GM12878 (cell line): ENCODE results near the gene ARIH2. TPM values are rescaled to one million over a fixed set of nuclear protein-coding genes. Genes with fewer than 3 reads are reported as not detected.
A peak's percentile ranks its signal among the peaks of the same experiment; 100 is the strongest.

ENCODE experiments used
- ATAC-seq: fragments of 200-7000 bp; cut with Tn5 transposase; 3 replicates; pipeline ENCODE4 v1.9.1; 2020; ENCODE audit warnings: mild to moderate bottlenecking, moderate library complexity
- Bru-seq: library from RNA; stranded (reverse); fragments of 400-500 nt; gene quantifications from one replicate; lab custom pipeline; 2021; lab: Mats Ljungman, UMichigan
- BruChase-seq, 2 experiments: library from RNA; stranded (reverse); fragments of 400-500 nt; gene quantifications; one replicate each; lab custom pipeline; 2021; lab: Mats Ljungman, UMichigan
- BruUV-seq: library from RNA; stranded (reverse); fragments of 400-500 nt; replicated peaks from 2 replicates; lab custom pipeline; 2021; lab: Mats Ljungman, UMichigan
- CTCF ChIA-PET: fragments of 300-600 bp; sonication (Branson Sonifier 250); formaldehyde crosslinking; extraction: SDS; loops from one replicate; lab custom pipeline; 2021; ENCODE audit warnings: inconsistent platforms; lab: Yijun Ruan, JAX
- POLR2A ChIA-PET: fragments of 350-600 bp; formaldehyde crosslinking; extraction: SDS; loops from one replicate; lab custom pipeline; 2021; ENCODE audit warnings: inconsistent platforms; lab: Charles Lee
- RAD21 ChIA-PET: fragments of 300-600 bp; sonication (Branson Sonifier 250); formaldehyde crosslinking; loops from one replicate; lab custom pipeline; 2023; ENCODE audit warnings: antibody characterized with exemption; ENCODE audit not compliant: unreplicated experiment; lab: Charles Lee
- SMC1A ChIA-PET: fragments of 300-600 bp; sonication (Branson Sonifier 250); formaldehyde crosslinking; loops from one replicate; lab custom pipeline; 2023; ENCODE audit not compliant: unreplicated experiment, uncharacterized antibody; lab: Charles Lee
- DNase-seq: peaks from one replicate; pipeline ENCODE4 v3.0.0-alpha.2; 2011; ENCODE audit warnings: low read depth, low spot score
- FAIRE-seq: peaks from 3 replicates; lab custom pipeline; 2011; peaks lifted over from hg19 to GRCh38; lab: Jason Lieb, UNC
- H2AFZ ChIP-seq: 2 replicates; pipeline ENCODE4 v1.6.0; 2011; ENCODE audit warnings: low read depth, low read length, control low read depth; ENCODE audit not compliant: control insufficient read depth
- H3K27ac ChIP-seq: 2 replicates; pipeline ENCODE4 v1.5.1; 2011; ENCODE audit warnings: control low read depth; ENCODE audit not compliant: control insufficient read depth, insufficient read depth
- H3K27me3 ChIP-seq, 2 experiments: replicated peaks in 1 of 2; 2 replicates each; pipeline versions ENCODE4 v1.6.0 to v1.6.1; 2011; ENCODE audit warnings: low read length in 1 of 2; ENCODE audit not compliant: control insufficient read depth in 2 of 2, insufficient read depth in 2 of 2
- H3K36me3 ChIP-seq, 2 experiments: 2 replicates each; pipeline ENCODE4 v1.5.1; 2011; ENCODE audit warnings: low read length in 1 of 2; ENCODE audit not compliant: control insufficient read depth in 2 of 2, insufficient read depth in 2 of 2
- H3K4me1 ChIP-seq: 2 replicates; pipeline ENCODE4 v1.6.1; 2011; ENCODE audit warnings: mild to moderate bottlenecking, low read length, moderate library complexity, mixed read lengths; ENCODE audit not compliant: control insufficient read depth, insufficient read depth
- H3K4me2 ChIP-seq: 2 replicates; pipeline ENCODE4 v1.6.0; 2011; ENCODE audit warnings: control low read depth; ENCODE audit not compliant: control insufficient read depth, insufficient read depth
- H3K4me3 ChIP-seq: fragments of 200-600 bp; sonication (generic); 2 replicates; pipeline ENCODE4 v1.5.1; 2016
- H3K79me2 ChIP-seq: 2 replicates; pipeline ENCODE4 v1.6.0; 2011; ENCODE audit warnings: low read length; ENCODE audit not compliant: control insufficient read depth, insufficient read depth
- H3K9ac ChIP-seq: 2 replicates; pipeline ENCODE4 v1.8.0; 2011; ENCODE audit warnings: low read length, control low read depth, mixed read lengths; ENCODE audit not compliant: control insufficient read depth, insufficient read depth
- H3K9me3 ChIP-seq: replicated peaks from 3 replicates; pipeline ENCODE4 v1.5.1; 2011; ENCODE audit warnings: mild to moderate bottlenecking, low read length; ENCODE audit not compliant: control insufficient read depth, insufficient read depth
- H4K20me1 ChIP-seq: 2 replicates; pipeline ENCODE4 v1.6.0; 2011; ENCODE audit not compliant: control insufficient read depth, insufficient read depth
- ATF7 ChIP-seq: fragments of 450-650 bp; IDR thresholded peaks from 2 replicates; pipeline ENCODE4 v1.6.1; 2016; ENCODE audit warnings: low read depth, mild to moderate bottlenecking
- CHD2 ChIP-seq: IDR thresholded peaks from 2 replicates; pipeline ENCODE4 v1.6.1; 2011; ENCODE audit warnings: low read depth, low read length, improper control_type of control experiment, borderline replicate concordance
- CREB1 ChIP-seq: IDR thresholded peaks from 2 replicates; pipeline ENCODE4 v1.6.1; 2012; ENCODE audit warnings: low read depth, mild to moderate bottlenecking, inconsistent platforms
- NBN ChIP-seq: fragments of 450-650 bp; IDR thresholded peaks from 2 replicates; pipeline ENCODE4 v1.6.1; 2016
- PAX5 ChIP-seq: IDR thresholded peaks from 2 replicates; pipeline ENCODE4 v1.6.1; 2011; ENCODE audit warnings: low read depth, low read length, borderline replicate concordance
- POLR2A ChIP-seq: IDR thresholded peaks from 2 replicates; pipeline ENCODE4 v1.6.1; 2011; ENCODE audit warnings: low read depth, mild to moderate bottlenecking, low read length
- SREBF2 ChIP-seq: IDR thresholded peaks from 2 replicates; pipeline ENCODE4 v1.6.1; 2012; ENCODE audit warnings: mild to moderate bottlenecking, low read length
- TARDBP ChIP-seq: IDR thresholded peaks from 2 replicates; pipeline ENCODE4 v1.6.1; 2016; ENCODE audit warnings: borderline replicate concordance
- YBX1 ChIP-seq: fragments of 450-650 bp; IDR thresholded peaks from 2 replicates; pipeline ENCODE4 v1.6.1; 2016; ENCODE audit warnings: antibody characterized with exemption
- WGBS: methylation state at CpG from one replicate; pipeline ENCODE4 v1.1.6; 2016; ENCODE audit warnings: low lambda C conversion rate; ENCODE audit not compliant: insufficient replicate concordance, insufficient coverage; ENCODE audit errors: missing lambda C conversion rate; 5-methylcytosine and 5-hydroxymethylcytosine counted together
- in situ Hi-C: fragments of 300-500 bp; cut with MboI; formaldehyde crosslinking; loops from 9 replicates; pipeline ENCODE4 v1.14.3; 2018; ENCODE audit warnings: mixed read lengths
- intact Hi-C: fragments of 100-400 bp; cut with micrococcal nuclease; formaldehyde crosslinking; loops from one replicate; pipeline ENCODE4 v1.14.2; 2022; ENCODE audit not compliant: unreplicated experiment
- long read RNA-seq, 2 experiments: library from polyadenylated mRNA; unstranded; transcript quantifications; one replicate each; pipeline ENCODE4 v2.0.0, GENCODE V29; 2019 to 2020
- polyA minus RNA-seq, 3 experiments: library from RNA; depleted of rRNA, polyadenylated mRNA; stranded (reverse); fragments of >200 nt; gene quantifications; 2 replicates each; pipeline ENCODE4 v1.2.3, GENCODE V29; 2011
- polyA plus RNA-seq, 11 experiments: library from polyadenylated mRNA; depleted of rRNA in 4 of 11; unstranded in 6 of 11; stranded (reverse) in 5 of 11; fragments of >200 nt; fragmentation: Nextera tagmentation in 4 of 11; fragmentation: Illumina TruSeq in 1 of 11; extraction: Ambion mirVana in 4 of 11; extraction: Trizol in 1 of 11; gene quantifications; 1 replicate in 1 of 11; 2 replicates in 10 of 11; pipeline versions ENCODE4 v1.2.1 to v1.2.3, GENCODE V29; 2011 to 2016; ENCODE audit warnings: inconsistent platforms in 2 of 11, missing spikeins in 2 of 11, low read depth in 1 of 11
- total RNA-seq, 4 experiments: library from RNA; depleted of rRNA in 3 of 4; stranded (reverse); fragments of >200 nt in 3 of 4; fragmentation: Illumina TruSeq in 1 of 4; extraction: Trizol in 1 of 4; gene quantifications; 2 replicates each; pipeline versions ENCODE4 v1.2.1 to v1.2.3, GENCODE V29; 2013 to 2021
- TF ChIP-seq, protein P1 (sequence below): fragments of 450-650 bp; IDR thresholded peaks from 2 replicates; pipeline ENCODE4 v1.6.1; 2017; ENCODE audit warnings: low read depth, mild to moderate bottlenecking, moderate library complexity
- TF ChIP-seq, protein P2 (sequence below): fragments of 450-650 bp; IDR thresholded peaks from 2 replicates; pipeline ENCODE4 v1.6.1; 2017; ENCODE audit warnings: borderline replicate concordance
- TF ChIP-seq, protein P3 (sequence below), 3 experiments: IDR thresholded peaks in 2 of 3; conservative IDR thresholded peaks in 1 of 3; 2 replicates each; pipeline ENCODE4 v1.5.1; 2011; ENCODE audit warnings: low read depth in 3 of 3, low read length in 3 of 3, mild to moderate bottlenecking in 3 of 3, control low read depth in 2 of 3, moderate library complexity in 2 of 3, inconsistent platforms in 1 of 3, mixed read lengths in 1 of 3; ENCODE audit not compliant: control insufficient read depth in 2 of 3, insufficient read depth in 1 of 3; ENCODE audit errors: extremely low read depth in 1 of 3

ARIH2 gene
- total RNA-seq (2013; cell fraction: nucleolus; rRNA removed), result 128 and 140 TPM in 2 replicates
- 74.7 and 77.4 TPM in 2 replicates for total RNA-seq (2014; rRNA removed)
- total RNA-seq (2014; rRNA removed; fragmentation: Illumina TruSeq; extraction: Trizol), result 63.6 and 67.1 TPM in 2 replicates
- 58.7 and 61.8 TPM in 2 replicates for total RNA-seq (2021)
- 30.9 TPM for polyA plus RNA-seq (2011; ENCODE audit: low read depth)
- 59.7 and 74.0 TPM in 2 replicates for polyA plus RNA-seq (2011; rRNA removed)
- 67.2 and 70.7 TPM in 2 replicates for polyA plus RNA-seq (2011; cell fraction: cytosol; rRNA removed)
- 67.3 and 73.8 TPM in 2 replicates for polyA plus RNA-seq (2011; cell fraction: nucleus; rRNA removed)
- polyA plus RNA-seq (2012), result 32.0 and 43.5 TPM in 2 replicates
- 50.5 and 60.2 TPM in 2 replicates for polyA plus RNA-seq (2014; fragmentation: Illumina TruSeq; extraction: Trizol)
- polyA plus RNA-seq (2014; fragmentation: Nextera tagmentation; extraction: Ambion mirVana), result 10 to 100 TPM; 18.7 to 22.2 TPM
- 56.8 and 58.5 TPM in 2 replicates for polyA plus RNA-seq (2014; rRNA removed)
- 10 to 100 TPM; 70.1 to 74.4 TPM for polyA plus RNA-seq (2016; fragmentation: Nextera tagmentation; extraction: Ambion mirVana)
- polyA minus RNA-seq (2011; rRNA and poly(A)+ RNA removed), result 83.8 and 86.3 TPM in 2 replicates
- 24.6 and 41.0 TPM in 2 replicates for polyA minus RNA-seq (2011; cell fraction: cytosol; rRNA and poly(A)+ RNA removed)
- polyA minus RNA-seq (2011; cell fraction: nucleus; rRNA and poly(A)+ RNA removed), result 28.0 and 56.9 TPM in 2 replicates
- percentile 78 among the genes with signal in this experiment for Bru-seq, nascent RNA
- BruChase-seq, experiment 1, labeled RNA remaining after a 6-hour chase, result percentile 88 among the genes with signal in this experiment
- BruChase-seq, experiment 2, labeled RNA remaining after a 2-hour chase, result percentile 88 among the genes with signal in this experiment
- long read RNA-seq, experiment 1, full-length matches to known transcripts, result 24 of 70 reads
- long read RNA-seq, experiment 1, partial matches to known transcripts, result 21 of 70 reads
- long read RNA-seq, experiment 1, other reads (novel, unspliced or antisense), result 25 of 70 reads
- long read RNA-seq, experiment 2, full-length matches to known transcripts, result 267 of 513 reads
- long read RNA-seq, experiment 2, partial matches to known transcripts, result 130 of 513 reads
- long read RNA-seq, experiment 2, other reads (novel, unspliced or antisense), result 116 of 513 reads

DNA sequence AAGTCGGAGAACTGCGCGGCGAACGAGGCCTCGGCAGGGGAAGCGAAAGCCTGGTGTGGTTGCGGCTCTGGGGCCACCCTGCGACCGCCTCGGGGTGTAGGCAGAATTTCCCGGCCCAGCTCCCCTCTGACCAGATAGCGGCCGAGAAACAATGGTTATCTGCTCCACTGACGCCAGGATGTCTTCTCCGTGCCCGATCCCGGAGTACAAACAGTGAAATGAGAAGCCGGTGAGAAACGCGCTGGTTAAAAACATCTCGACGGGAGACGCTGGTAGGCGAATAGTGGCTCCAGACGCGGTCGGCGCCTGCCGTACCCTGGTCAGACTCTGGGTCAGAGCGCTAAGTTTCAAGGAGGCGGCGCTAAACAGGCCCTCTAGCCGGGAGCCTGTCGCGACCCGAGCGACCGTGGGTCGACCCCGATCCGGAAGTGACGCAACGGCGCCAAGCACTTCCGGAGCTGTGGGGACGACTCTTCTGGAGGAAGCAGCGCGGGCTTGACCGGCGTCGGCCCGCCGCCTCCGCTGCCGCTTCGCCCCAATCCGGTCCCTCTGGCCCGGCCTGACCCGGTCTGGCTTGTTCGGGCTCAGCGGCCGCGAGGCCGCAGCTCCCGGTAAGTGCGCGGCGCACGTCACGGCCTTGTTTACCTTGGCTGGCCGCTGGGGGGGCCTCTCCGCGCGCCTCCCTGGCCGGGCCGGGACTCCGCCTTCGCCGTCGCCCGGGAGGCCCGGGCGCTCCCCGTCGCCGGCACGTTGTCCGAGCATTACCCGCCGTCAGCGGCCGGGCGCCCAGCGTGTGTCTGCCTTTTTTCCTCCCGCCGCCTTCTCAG, at the start of gene ARIH2:
ARIH2 (plus strand) TSS at position 455 of the 827 bp plus-strand sequence. CDS start 8,717 bp downstream, outside the sequence.
- ATAC-seq, result peak; percentile 86
- peaks cover 32% of the 10 kb centered on the region for H3K79me2 ChIP-seq
- in situ Hi-C loops (no loop called here), intact Hi-C loops (loop anchor here (2.0 kb wide), 2 partner anchors 20 to 72 kb away; partner anchors contain the start of genes PRKAR2A and SLC25A20)
- no peaks in the 10 kb centered on the region for H3K9me3 ChIP-seq
- ChIA-PET RAD21 (interaction anchor here (0.7 to 3.1 kb wide), 9 partner anchors 10 to 422 kb away, joined by 3 to 15 read pairs (median 4); partner anchors contain the start of genes PRKAR2A and SLC25A20), SMC1A (interaction anchor here (0.6 to 2.7 kb wide), 11 partner anchors 11 to 552 kb away, joined by 3 to 23 read pairs (median 3); partner anchors contain the start of genes DAG1 and SLC25A20), POLR2A (interaction anchor here (0.5 to 2.8 kb wide), 10 partner anchors 9 to 203 kb away, joined by 3 to 20 read pairs (median 4); partner anchors contain the start of genes PRKAR2A, QRICH1, SLC25A20 and WDR6), CTCF (interaction anchor here (0.7 to 2.2 kb wide), 13 partner anchors 9 to 231 kb away, joined by 3 to 12 read pairs (median 4); partner anchors contain the start of genes IP6K2, NDUFAF3 and SLC25A20)
- H3K4me3 ChIP-seq, result peak within 1 kb of the TSS; percentile 76
- H3K4me2 ChIP-seq, result peak within 1 kb of the TSS; percentile 85
- H4K20me1 ChIP-seq, result no peaks in the 10 kb centered on the region
- BruUV-seq, result TSS peak; percentile 94
- peaks cover 5% of the 10 kb centered on the region for H3K4me1 ChIP-seq
- DNase-seq, result peak; percentile 73
- peak within 1 kb of the TSS; percentile 70 for H3K9ac ChIP-seq
- H3K27ac ChIP-seq, result peak within 1 kb of the TSS; percentile 94
- no peaks in the 10 kb centered on the region for H3K27me3 ChIP-seq
- FAIRE-seq, result peak; percentile 99
- WGBS, result under 1% methylated on average over 89 of the region's 97 CpGs
- H2AFZ ChIP-seq, result peak within 1 kb of the TSS; percentile 57
- peaks cover 0 to 3% of the 10 kb centered on the region in 2 experiments; a peak in 2 of 4 replicates for H3K36me3 ChIP-seq
- TF ChIP-seq, protein P1, sequence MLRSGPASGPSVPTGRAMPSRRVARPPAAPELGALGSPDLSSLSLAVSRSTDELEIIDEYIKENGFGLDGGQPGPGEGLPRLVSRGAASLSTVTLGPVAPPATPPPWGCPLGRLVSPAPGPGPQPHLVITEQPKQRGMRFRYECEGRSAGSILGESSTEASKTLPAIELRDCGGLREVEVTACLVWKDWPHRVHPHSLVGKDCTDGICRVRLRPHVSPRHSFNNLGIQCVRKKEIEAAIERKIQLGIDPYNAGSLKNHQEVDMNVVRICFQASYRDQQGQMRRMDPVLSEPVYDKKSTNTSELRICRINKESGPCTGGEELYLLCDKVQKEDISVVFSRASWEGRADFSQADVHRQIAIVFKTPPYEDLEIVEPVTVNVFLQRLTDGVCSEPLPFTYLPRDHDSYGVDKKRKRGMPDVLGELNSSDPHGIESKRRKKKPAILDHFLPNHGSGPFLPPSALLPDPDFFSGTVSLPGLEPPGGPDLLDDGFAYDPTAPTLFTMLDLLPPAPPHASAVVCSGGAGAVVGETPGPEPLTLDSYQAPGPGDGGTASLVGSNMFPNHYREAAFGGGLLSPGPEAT, result peak; percentile 84
- TF ChIP-seq YBX1 (no peak), TARDBP (no peak), POLR2A (peak; percentile 83), NBN (peak; percentile 95), CHD2 (peak; percentile 16), ATF7 (peak; percentile 74), PAX5 (peak; percentile 76; the same call in 1 of the 2 replicates), SREBF2 (0 out of 2 replicates have a peak, but pooled peaks have one; percentile 40), CREB1 (peak; percentile 91)
- TF ChIP-seq, protein P2, sequence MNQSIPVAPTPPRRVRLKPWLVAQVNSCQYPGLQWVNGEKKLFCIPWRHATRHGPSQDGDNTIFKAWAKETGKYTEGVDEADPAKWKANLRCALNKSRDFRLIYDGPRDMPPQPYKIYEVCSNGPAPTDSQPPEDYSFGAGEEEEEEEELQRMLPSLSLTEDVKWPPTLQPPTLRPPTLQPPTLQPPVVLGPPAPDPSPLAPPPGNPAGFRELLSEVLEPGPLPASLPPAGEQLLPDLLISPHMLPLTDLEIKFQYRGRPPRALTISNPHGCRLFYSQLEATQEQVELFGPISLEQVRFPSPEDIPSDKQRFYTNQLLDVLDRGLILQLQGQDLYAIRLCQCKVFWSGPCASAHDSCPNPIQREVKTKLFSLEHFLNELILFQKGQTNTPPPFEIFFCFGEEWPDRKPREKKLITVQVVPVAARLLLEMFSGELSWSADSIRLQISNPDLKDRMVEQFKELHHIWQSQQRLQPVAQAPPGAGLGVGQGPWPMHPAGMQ, result peak; percentile 37; the same call in 1 of the 2 replicates
- TF ChIP-seq, protein P3, sequence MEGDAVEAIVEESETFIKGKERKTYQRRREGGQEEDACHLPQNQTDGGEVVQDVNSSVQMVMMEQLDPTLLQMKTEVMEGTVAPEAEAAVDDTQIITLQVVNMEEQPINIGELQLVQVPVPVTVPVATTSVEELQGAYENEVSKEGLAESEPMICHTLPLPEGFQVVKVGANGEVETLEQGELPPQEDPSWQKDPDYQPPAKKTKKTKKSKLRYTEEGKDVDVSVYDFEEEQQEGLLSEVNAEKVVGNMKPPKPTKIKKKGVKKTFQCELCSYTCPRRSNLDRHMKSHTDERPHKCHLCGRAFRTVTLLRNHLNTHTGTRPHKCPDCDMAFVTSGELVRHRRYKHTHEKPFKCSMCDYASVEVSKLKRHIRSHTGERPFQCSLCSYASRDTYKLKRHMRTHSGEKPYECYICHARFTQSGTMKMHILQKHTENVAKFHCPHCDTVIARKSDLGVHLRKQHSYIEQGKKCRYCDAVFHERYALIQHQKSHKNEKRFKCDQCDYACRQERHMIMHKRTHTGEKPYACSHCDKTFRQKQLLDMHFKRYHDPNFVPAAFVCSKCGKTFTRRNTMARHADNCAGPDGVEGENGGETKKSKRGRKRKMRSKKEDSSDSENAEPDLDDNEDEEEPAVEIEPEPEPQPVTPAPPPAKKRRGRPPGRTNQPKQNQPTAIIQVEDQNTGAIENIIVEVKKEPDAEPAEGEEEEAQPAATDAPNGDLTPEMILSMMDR (IDR thresholded peaks at IDR 0.05 in 2 of 3, conservative IDR thresholded peaks at IDR 0.05 in 1 of 3; ENCODE audit: control insufficient read depth in 2 of 3, extremely low read depth in 1 of 3, insufficient read depth in 1 of 3, low read depth in 3 of 3, low read length in 3 of 3), result peak; percentile 7 to 49 (median 11); a peak in 3 of 6 replicates
